GM19324 (cell line): ENCODE results near the gene STEAP1B.
A peak's percentile ranks its signal among the peaks of the same experiment; 100 is the strongest.
"Not testable (repeated sequence)": the region's sequence is repeated elsewhere in the genome, so short reads cannot be mapped to it uniquely, and the experiment has no call there.

Experiments
- ATAC-seq: cut with Tn5 transposase; IDR thresholded peaks from one replicate; pipeline ENCODE4 v1.9.1; 2021; ENCODE audit warnings: mild to moderate bottlenecking, moderate library complexity; ENCODE audit not compliant: unreplicated experiment, low FRiP score

STEAP1B gene

GRCh38 chr7:22501336-22501735 is 1.3 kb upstream of the STEAP1B start:
- ATAC-seq: not testable (repeated sequence)

GRCh38 chr7:22499044-22499443 is 944 bp downstream of the STEAP1B start:
- ATAC-seq: no peak

GRCh38 chr7:22496912-22497311 is 3.1 kb downstream of the STEAP1B start:
- not testable (repeated sequence) for ATAC-seq

- ATAC-seq: not testable (repeated sequence)
These were observed 3.6 kb downstream of the STEAP1B start for GRCh38 chr7:22496296-22496888.

- not testable (repeated sequence) for ATAC-seq
These were observed 6.6 kb downstream of the STEAP1B start for GRCh38 chr7:22493160-22493925.

- peak; percentile 59 for ATAC-seq
These were observed 11.1 kb downstream of the STEAP1B start for GRCh38 chr7:22488643-22489462.

- ATAC-seq: no peak
These were observed 11.9 kb downstream of the STEAP1B start for GRCh38 chr7:22487978-22488642.

GRCh38 chr7:22486597-22486996 is 13.4 kb downstream of the STEAP1B start:
- no peak for ATAC-seq

GRCh38 chr7:22485189-22485588 is 14.8 kb downstream of the STEAP1B start:
- no peak for ATAC-seq

GRCh38 chr7:22482503-22482902 is 17.5 kb downstream of the STEAP1B start:
- no peak for ATAC-seq

- ATAC-seq: no peak
These were observed 18.3 kb downstream of the STEAP1B start for GRCh38 chr7:22481726-22482125.

- ATAC-seq: no peak
These were observed 19.4 kb downstream of the STEAP1B start for GRCh38 chr7:22480523-22481075.

- ATAC-seq: no peak
These were observed 22.0 kb downstream of the STEAP1B start for GRCh38 chr7:22477876-22478450.

- no peak for ATAC-seq
These were observed 22.7 kb downstream of the STEAP1B start for GRCh38 chr7:22477262-22477661.

GRCh38 chr7:22476824-22477223 is 23.2 kb downstream of the STEAP1B start:
- no peak for ATAC-seq

- ATAC-seq: no peak
These were observed 25.3 kb downstream of the STEAP1B start for GRCh38 chr7:22474645-22475044.

GRCh38 chr7:22470981-22471380 is 29.0 kb downstream of the STEAP1B start:
- no peak for ATAC-seq

GRCh38 chr7:22469371-22470143 is 30.4 kb downstream of the STEAP1B start:
- peak; percentile 60 for ATAC-seq

GRCh38 chr7:22468609-22469008 is 31.4 kb downstream of the STEAP1B start:
- ATAC-seq: no peak
